Measurements from ENCODE around the gene CNTFR.

The CNTFR gene

GRCh38 chr9:34591917-34592866 lies 2.7 kb upstream of the CNTFR start:
- DNase-seq (ENCODE audit: extremely low read depth, low read depth): no peak
- no peak for TF ChIP-seq CTCF (IDR thresholded peaks at IDR 0.05; ENCODE audit: low read depth, low read length)

GRCh38 chr9:34591248-34591916 lies 1.9 kb upstream of the CNTFR start:
- peak; percentile 34 for DNase-seq (ENCODE audit: extremely low read depth, low read depth)

DNA sequence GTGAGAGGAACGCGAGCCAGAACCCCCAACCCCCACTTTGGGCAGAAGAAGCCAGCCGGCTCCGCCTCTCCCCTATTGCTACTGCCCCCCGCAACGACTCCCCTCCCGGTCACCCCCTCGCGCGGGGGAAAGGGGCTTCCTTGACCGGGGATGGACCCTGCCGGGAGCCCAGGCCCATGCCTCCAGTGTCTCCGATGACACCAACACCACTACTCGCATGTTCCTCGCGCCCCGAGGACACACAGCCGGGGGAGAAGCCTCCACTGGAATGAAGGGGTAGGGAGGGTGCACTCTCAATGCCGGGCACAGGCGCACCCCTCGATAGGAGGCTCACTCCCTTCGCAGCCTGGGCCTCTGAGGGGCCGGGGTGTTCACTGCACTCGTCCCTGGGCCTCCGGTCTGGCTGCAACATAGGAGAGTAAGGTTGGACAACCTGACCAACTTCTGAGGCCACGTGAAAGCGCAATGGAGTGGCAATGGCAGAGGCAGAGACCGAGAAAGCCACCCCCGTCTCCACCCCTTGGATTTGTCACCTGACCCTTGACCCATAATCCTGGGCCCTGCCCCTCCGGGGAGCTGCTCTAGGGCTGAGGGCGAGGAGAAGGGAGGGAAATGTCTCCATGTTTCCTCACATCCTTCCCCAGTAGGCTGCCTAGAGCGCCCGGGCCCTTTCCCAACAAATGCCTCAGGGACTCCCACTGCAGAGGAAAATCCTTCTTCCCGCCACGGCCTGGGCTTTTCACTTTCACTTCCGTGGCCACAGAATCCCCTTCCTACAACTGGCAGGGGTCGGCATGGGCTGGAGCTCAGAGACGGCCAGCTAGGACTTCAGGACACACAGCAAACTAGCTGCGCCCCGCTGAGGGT lies 1.1 kb upstream of the CNTFR start:
- no peak for TF ChIP-seq CTCF (IDR thresholded peaks at IDR 0.05; ENCODE audit: low read depth, low read length)
- DNase-seq (ENCODE audit: extremely low read depth, low read depth): no peak

More at GRCh38 chr9:34591248-34591916, 1.9 kb upstream of the CNTFR start:
- TF ChIP-seq CTCF (IDR thresholded peaks at IDR 0.05; ENCODE audit: low read depth, low read length): peak; percentile 89

DNA sequence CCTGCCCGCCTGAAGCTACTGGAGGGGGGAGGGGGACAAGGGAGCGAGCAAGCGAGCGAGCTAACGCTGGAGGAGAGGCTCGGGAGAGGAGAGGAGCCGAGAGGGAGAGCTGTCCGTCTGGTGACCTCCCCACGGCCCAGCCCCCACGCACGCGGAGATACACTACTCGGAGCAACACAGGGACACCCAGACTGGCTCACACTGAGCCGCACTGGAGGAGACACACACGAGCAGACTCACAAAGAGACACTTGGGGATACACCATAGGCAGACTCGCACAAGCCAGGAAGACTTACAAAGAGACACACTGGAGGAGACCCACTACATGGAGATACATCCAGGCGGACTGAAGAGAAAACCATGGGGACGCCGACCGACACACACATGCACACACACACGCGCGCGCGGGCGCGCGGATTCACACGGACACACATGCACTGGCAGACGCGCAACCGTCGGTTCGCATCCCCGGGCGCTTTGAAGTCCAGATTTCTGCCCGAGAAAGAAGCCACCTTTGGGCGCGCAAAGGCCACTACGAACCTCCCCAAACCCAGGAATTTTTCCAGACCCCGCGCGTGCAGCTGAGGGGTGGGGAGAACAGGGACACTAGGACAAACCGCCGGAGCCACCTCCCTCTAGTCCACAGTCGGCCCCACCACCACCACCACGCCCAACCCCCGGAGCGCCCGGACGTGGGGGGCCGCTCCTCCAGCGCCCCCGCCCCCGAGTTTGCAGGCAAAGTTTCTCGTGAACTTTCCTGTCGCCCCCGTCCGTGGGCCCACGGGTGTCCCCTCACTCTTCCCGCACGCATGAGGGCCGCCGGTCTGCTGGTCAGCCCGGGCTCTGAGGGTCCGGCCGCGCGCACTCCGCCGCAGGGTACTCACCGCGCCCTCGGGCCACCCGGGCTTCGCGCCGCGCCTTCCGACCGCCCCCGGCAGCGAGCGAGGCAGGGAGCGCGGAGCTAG lies 571 bp downstream of the CNTFR start:
- no peak for DNase-seq (ENCODE audit: extremely low read depth, low read depth)
- TF ChIP-seq CTCF (IDR thresholded peaks at IDR 0.05; ENCODE audit: low read depth, low read length): no peak

DNA sequence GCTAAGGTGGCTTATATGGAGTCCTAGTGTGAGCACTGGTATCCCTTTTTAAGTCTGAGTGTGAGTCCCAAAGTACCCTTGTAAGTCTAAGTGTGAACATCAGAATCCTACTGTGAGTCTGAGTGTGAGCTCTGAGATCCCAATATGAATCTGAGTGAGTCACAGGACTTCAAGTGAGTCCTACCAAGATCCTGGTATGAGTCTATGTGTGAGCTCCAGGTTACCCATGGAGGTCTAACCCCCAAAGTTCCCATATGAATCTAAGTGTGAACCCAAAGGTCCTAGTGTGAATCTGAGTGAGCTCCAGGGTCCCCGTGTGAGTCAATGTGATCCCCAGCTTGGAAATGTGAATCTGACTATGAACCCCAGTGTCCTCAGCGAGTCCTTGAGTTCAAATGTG lies 2.3 kb downstream of the CNTFR start:
- DNase-seq (ENCODE audit: extremely low read depth, low read depth): no peak
- no peak for TF ChIP-seq CTCF (IDR thresholded peaks at IDR 0.05; ENCODE audit: low read depth, low read length)

- DNase-seq (ENCODE audit: extremely low read depth, low read depth): no peak
- TF ChIP-seq CTCF (IDR thresholded peaks at IDR 0.05; ENCODE audit: low read depth, low read length): no peak
Measured at GRCh38 chr9:34585946-34586669, 3.4 kb downstream of the CNTFR start.
